HepG2 (cell line): ENCODE data around the gene MAIP1. TPM values are rescaled to one million over a fixed set of nuclear protein-coding genes. Genes with fewer than 3 reads are reported as not detected.

Experiments
- ATAC-seq: fragments of 200-7000 bp; cut with Tn5 transposase; 3 replicates; pipeline ENCODE4 v1.9.1; 2020; ENCODE audit warnings: mild to moderate bottlenecking, moderate library complexity
- BruUV-seq: library from RNA; stranded (reverse); fragments of 400-500 nt; replicated peaks from 2 replicates; lab custom pipeline; 2021; lab: Mats Ljungman, UMichigan
- CTCF ChIA-PET: fragments of 300-600 bp; formaldehyde crosslinking; extraction: SDS; loops from one replicate; lab custom pipeline; 2021; ENCODE audit warnings: low total read pairs, inconsistent platforms, low intra/inter-chr PET ratio; lab: Yijun Ruan, JAX
- POLR2A ChIA-PET: fragments of 350-600 bp; sonication (Branson Sonifier 250); formaldehyde crosslinking; loops from one replicate; lab custom pipeline; 2020; ENCODE audit warnings: antibody characterized with exemption, inconsistent platforms; lab: Yijun Ruan, JAX
- DNase-seq: peaks from one replicate; pipeline ENCODE4 v3.0.0-alpha.2; 2015; ENCODE audit warnings: low spot score
- FAIRE-seq: peaks from 3 replicates; lab custom pipeline; 2011; peaks lifted over from hg19 to GRCh38; lab: Jason Lieb, UNC
- H2AFZ ChIP-seq: one replicate; pipeline ENCODE4 v1.6.1; 2011; ENCODE audit warnings: low read length, inconsistent platforms
- H3K27ac ChIP-seq: fragments of 300-600 bp; 3 replicates; pipeline ENCODE4 v1.8.0; 2011; ENCODE audit warnings: mixed run types, mild to moderate bottlenecking, mixed read lengths, low read length, inconsistent platforms; ENCODE audit not compliant: insufficient read depth; ENCODE audit errors: extremely low read length
- H3K27me3 ChIP-seq, 2 experiments: fragments of 200-600 bp in 1 of 2; 2 replicates in 1 of 2; 3 replicates in 1 of 2; pipeline versions ENCODE4 v1.6.0 to v1.8.0; 2011; ENCODE audit warnings: low read length in 2 of 2, mild to moderate bottlenecking in 2 of 2, moderate library complexity in 2 of 2, inconsistent platforms in 1 of 2; ENCODE audit not compliant: insufficient read depth in 2 of 2, control insufficient read depth in 1 of 2
- H3K36me3 ChIP-seq, 2 experiments: fragments of 200-600 bp in 1 of 2; replicated peaks in 1 of 2; 2 replicates in 1 of 2; 3 replicates in 1 of 2; pipeline versions ENCODE4 v1.5.1 to v1.8.0; 2011; ENCODE audit warnings: low read length in 2 of 2, inconsistent platforms in 1 of 2; ENCODE audit not compliant: insufficient read depth in 2 of 2, control insufficient read depth in 1 of 2
- H3K4me1 ChIP-seq: 2 replicates; pipeline ENCODE4 v1.5.1; 2012; ENCODE audit warnings: low read length, inconsistent platforms; ENCODE audit not compliant: insufficient read depth
- H3K4me2 ChIP-seq: 2 replicates; pipeline ENCODE4 v1.6.0; 2011; ENCODE audit warnings: low read depth, low read length, inconsistent platforms
- H3K4me3 ChIP-seq, 3 experiments: fragments of 200-600 bp in 1 of 3; sonication (generic), shearing (Covaris generic) in 1 of 3; replicated peaks in 1 of 3; 2 replicates each; pipeline ENCODE4 v1.5.1; 2011 to 2016; ENCODE audit warnings: low read length in 3 of 3, inconsistent platforms in 2 of 3, low read depth in 2 of 3, mild to moderate bottlenecking in 2 of 3, control low read depth in 1 of 3, mixed read lengths in 1 of 3; ENCODE audit not compliant: insufficient read depth in 1 of 3
- H3K79me2 ChIP-seq: one replicate; pipeline ENCODE4 v1.6.1; 2011; ENCODE audit warnings: low read length, inconsistent platforms; ENCODE audit not compliant: insufficient read depth
- H3K9ac ChIP-seq: 2 replicates; pipeline ENCODE4 v1.6.0; 2011; ENCODE audit warnings: mild to moderate bottlenecking, low read depth, low read length, inconsistent platforms; ENCODE audit not compliant: insufficient read depth
- H3K9me3 ChIP-seq: 2 replicates; pipeline ENCODE4 v1.5.1; 2012; ENCODE audit warnings: mild to moderate bottlenecking, low read length
- H4K20me1 ChIP-seq: 2 replicates; pipeline ENCODE4 v1.6.0; 2011; ENCODE audit warnings: inconsistent platforms, mild to moderate bottlenecking, low read length, moderate library complexity; ENCODE audit not compliant: insufficient read depth
- ZNF44 ChIP-seq: sonication (generic); formaldehyde crosslinking; IDR thresholded peaks from 2 replicates; pipeline ENCODE4 v1.5.1; 2020; ENCODE audit warnings: mild to moderate bottlenecking, missing genetic modification reagents
- WGBS: methylation state at CpG from one replicate; pipeline ENCODE4 v1.1.6; 2017; ENCODE audit warnings: low lambda C conversion rate; 5-methylcytosine and 5-hydroxymethylcytosine counted together
- in situ Hi-C: cut with HindIII; loops from 2 replicates; pipeline ENCODE4 v1.10.0; 2017; ENCODE audit warnings: low pct_unique_long_range_greater_than_20kb; ENCODE audit not compliant: extremely low pct_ligation_motif_present
- intact Hi-C: fragments of 100-400 bp; cut with micrococcal nuclease; formaldehyde crosslinking; loops from one replicate; pipeline ENCODE4 v1.10.0; 2022; ENCODE audit not compliant: unreplicated experiment
- polyA plus RNA-seq, 8 experiments: library from polyadenylated mRNA; depleted of rRNA in 3 of 8; stranded (reverse) in 7 of 8; unstranded in 1 of 8; fragments of >200 nt; fragmentation: Illumina TruSeq in 4 of 8; extraction: Trizol in 4 of 8; gene quantifications; 2 replicates each; pipeline versions ENCODE4 v1.2.1 to v1.2.3, GENCODE V29; 2011 to 2016; ENCODE audit warnings: low read depth in 4 of 8, missing spikeins in 1 of 8, mixed read lengths in 1 of 8; ENCODE audit not compliant: insufficient read depth in 1 of 8
- total RNA-seq, 5 experiments: library from RNA; depleted of rRNA; stranded (reverse); fragments of >200 nt; fragmentation: Illumina TruSeq; extraction: Trizol; gene quantifications; 2 replicates each; pipeline ENCODE4 v1.2.3, GENCODE V29; 2016; ENCODE audit warnings: low read depth in 1 of 5
- TF ChIP-seq, protein P1 (sequence below), 2 experiments: fragments of 450-650 bp in 1 of 2; sonication (generic) in 1 of 2; formaldehyde crosslinking in 1 of 2; IDR thresholded peaks; 2 replicates each; pipeline versions ENCODE4 v1.6.1 to v1.8.0; 2016 to 2022; ENCODE audit warnings: antibody characterized with exemption in 1 of 2, mild to moderate bottlenecking in 1 of 2, missing genetic modification reagents in 1 of 2
- TF ChIP-seq, protein P2 (sequence below): sonication (generic); formaldehyde crosslinking; IDR thresholded peaks from 2 replicates; pipeline ENCODE4 v1.4.0; 2020; ENCODE audit warnings: mild to moderate bottlenecking, missing genetic modification reagents
- TF ChIP-seq, protein P3 (sequence below): sonication (generic); formaldehyde crosslinking; IDR thresholded peaks from 2 replicates; pipeline ENCODE4 v1.4.0; 2020; ENCODE audit warnings: missing genetic modification reagents

Gene MAIP1
- total and polyA plus RNA-seq, 2 of the 13 experiments (the other 11 are each of a cell fraction or from before 2014, with no cell fraction given): 22.3 to 72.9 TPM

DNA sequence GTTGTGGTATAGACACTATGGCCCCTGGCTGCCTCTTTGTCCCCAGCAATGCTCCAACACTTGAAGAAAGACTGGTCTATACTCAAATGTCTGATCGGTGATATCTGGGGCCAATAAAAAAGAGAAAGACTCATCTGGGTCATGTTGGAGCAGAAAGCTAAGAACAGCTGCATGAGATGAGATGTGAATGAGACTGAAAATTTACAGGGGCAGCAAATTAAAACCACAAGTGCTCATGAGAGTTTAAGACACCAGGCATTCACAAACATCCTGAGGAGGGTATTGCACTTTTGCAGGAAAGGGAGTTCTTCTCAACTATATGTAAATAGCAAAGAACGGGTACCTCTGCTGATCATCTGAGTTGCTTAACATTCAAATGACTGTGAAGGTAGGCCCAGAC, 36.3 kb downstream of the MAIP1 start:
- intact Hi-C loops: no loop called here
- BruUV-seq: no TSS peak
- Histone ChIP-seq H3K4me2 (no peak overlapping the region), H3K27ac (no peak overlapping the region), H3K27me3 (peaks cover 0 to 5% of the 10 kb centered on the region in 2 experiments; a peak in 2 of 5 replicates), H3K4me3 (no peak overlapping the region), H3K9ac (no peak overlapping the region), H3K4me1 (peaks cover 9% of the 10 kb centered on the region; the same call in 1 of the 2 replicates), H4K20me1 (no peaks in the 10 kb centered on the region), H3K79me2 (no peaks in the 10 kb centered on the region), H2AFZ (no peak overlapping the region), H3K36me3 (no peaks in the 10 kb centered on the region), H3K9me3 (no peaks in the 10 kb centered on the region)
- ChIA-PET POLR2A (no interaction called here), CTCF (no interaction called here)
- FAIRE-seq (no peak), DNase-seq (no peak), ATAC-seq (no peak)
- WGBS: 70% methylated on average over 2 of the region's 2 CpGs
- in situ Hi-C loops: no loop called here
- TF ChIP-seq, protein P1, sequence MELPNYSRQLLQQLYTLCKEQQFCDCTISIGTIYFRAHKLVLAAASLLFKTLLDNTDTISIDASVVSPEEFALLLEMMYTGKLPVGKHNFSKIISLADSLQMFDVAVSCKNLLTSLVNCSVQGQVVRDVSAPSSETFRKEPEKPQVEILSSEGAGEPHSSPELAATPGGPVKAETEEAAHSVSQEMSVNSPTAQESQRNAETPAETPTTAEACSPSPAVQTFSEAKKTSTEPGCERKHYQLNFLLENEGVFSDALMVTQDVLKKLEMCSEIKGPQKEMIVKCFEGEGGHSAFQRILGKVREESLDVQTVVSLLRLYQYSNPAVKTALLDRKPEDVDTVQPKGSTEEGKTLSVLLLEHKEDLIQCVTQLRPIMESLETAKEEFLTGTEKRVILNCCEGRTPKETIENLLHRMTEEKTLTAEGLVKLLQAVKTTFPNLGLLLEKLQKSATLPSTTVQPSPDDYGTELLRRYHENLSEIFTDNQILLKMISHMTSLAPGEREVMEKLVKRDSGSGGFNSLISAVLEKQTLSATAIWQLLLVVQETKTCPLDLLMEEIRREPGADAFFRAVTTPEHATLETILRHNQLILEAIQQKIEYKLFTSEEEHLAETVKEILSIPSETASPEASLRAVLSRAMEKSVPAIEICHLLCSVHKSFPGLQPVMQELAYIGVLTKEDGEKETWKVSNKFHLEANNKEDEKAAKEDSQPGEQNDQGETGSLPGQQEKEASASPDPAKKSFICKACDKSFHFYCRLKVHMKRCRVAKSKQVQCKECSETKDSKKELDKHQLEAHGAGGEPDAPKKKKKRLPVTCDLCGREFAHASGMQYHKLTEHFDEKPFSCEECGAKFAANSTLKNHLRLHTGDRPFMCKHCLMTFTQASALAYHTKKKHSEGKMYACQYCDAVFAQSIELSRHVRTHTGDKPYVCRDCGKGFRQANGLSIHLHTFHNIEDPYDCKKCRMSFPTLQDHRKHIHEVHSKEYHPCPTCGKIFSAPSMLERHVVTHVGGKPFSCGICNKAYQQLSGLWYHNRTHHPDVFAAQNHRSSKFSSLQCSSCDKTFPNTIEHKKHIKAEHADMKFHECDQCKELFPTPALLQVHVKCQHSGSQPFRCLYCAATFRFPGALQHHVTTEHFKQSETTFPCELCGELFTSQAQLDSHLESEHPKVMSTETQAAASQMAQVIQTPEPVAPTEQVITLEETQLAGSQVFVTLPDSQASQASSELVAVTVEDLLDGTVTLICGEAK (IDR thresholded peaks at IDR 0.05): no peak
- TF ChIP-seq, protein P1 (CRISPR knock-in tag; IDR thresholded peaks at IDR 0.05): no peak
- no peak for TF ChIP-seq ZNF44
- TF ChIP-seq, protein P2, sequence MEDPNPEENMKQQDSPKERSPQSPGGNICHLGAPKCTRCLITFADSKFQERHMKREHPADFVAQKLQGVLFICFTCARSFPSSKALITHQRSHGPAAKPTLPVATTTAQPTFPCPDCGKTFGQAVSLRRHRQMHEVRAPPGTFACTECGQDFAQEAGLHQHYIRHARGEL (CRISPR knock-in tag): no peak
- TF ChIP-seq, protein P3, sequence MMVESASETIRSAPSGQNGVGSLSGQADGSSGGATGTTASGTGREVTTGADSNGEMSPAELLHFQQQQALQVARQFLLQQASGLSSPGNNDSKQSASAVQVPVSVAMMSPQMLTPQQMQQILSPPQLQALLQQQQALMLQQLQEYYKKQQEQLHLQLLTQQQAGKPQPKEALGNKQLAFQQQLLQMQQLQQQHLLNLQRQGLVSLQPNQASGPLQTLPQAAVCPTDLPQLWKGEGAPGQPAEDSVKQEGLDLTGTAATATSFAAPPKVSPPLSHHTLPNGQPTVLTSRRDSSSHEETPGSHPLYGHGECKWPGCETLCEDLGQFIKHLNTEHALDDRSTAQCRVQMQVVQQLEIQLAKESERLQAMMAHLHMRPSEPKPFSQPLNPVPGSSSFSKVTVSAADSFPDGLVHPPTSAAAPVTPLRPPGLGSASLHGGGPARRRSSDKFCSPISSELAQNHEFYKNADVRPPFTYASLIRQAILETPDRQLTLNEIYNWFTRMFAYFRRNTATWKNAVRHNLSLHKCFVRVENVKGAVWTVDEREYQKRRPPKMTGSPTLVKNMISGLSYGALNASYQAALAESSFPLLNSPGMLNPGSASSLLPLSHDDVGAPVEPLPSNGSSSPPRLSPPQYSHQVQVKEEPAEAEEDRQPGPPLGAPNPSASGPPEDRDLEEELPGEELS (CRISPR knock-in tag): no peak
